Activated naive CD4-positive, alpha-beta T cell treated with anti-CD3 and anti-CD28 coated beads, Interleukin-2, amount 50 U/mL, for 24 hours (primary cell): ENCODE measurements around the gene EGR1.
"Not testable (repeated sequence)": the region's sequence is repeated elsewhere in the genome, so short reads cannot be mapped to it uniquely, and the experiment has no call there.

Source experiments
- H3K27ac Mint-ChIP-seq: one replicate; pipeline ENCODE4 v1.8.0; 2021; ENCODE audit warnings: mild to moderate bottlenecking, mixed read lengths
- H3K27me3 Mint-ChIP-seq: one replicate; pipeline ENCODE4 v1.8.0; 2021; ENCODE audit warnings: mixed read lengths
- H3K36me3 Mint-ChIP-seq: one replicate; pipeline ENCODE4 v1.8.0; 2021; ENCODE audit warnings: mixed read lengths
- H3K4me1 Mint-ChIP-seq: one replicate; pipeline ENCODE4 v1.8.0; 2021; ENCODE audit warnings: mixed read lengths
- H3K4me3 Mint-ChIP-seq: one replicate; pipeline ENCODE4 v1.8.0; 2021; ENCODE audit warnings: mild to moderate bottlenecking, mixed read lengths
- H3K9me3 Mint-ChIP-seq: one replicate; pipeline ENCODE4 v1.8.0; 2021; ENCODE audit warnings: mixed read lengths

EGR1 gene

DNA sequence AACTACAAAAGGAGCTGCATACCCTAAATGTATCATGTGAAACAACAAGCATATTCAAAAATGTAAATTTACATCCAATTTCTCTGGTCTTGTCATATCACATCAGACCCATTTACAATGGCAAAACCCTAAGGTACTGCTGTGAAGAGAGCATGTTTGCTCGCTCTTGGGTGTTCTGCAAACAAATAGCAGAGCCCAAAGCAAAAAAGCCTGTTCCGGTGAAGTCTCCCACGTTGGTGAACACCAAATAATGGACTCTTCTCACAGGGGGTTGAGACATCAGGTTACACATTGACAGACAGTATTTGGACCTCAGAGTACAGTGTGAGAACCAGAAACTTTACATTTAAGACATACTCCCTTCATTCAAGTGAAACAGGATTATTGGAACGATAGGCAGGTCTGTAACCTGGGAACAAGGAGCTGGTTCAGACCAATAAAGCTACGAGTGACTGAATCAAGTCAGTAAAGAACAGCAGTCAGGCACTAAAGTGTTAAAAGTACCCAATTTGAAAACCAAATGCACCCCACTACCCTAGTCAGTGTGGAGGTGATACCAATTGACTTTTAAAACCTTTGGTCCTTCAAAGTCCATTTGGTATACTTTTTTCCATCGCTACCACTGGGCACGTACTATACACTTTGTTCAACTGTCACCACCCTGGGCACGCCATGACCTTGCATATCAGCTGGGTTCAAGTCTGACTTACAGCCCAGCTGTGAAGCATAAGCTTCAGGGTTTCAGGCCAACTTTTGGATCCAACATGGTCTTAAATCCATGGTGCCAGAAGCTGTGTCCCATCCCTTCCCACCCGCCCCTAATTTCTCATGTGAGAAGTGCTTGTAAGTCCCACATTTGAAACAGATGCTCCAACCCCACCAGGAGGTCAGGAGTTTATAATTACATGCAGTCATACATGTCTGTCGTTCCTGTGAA lies 41.4 kb downstream of the EGR1 start:
- Mint-ChIP-seq H3K4me1 (peaks cover 6% of the 10 kb centered on the region), H3K27me3 (no peaks in the 10 kb centered on the region), H3K4me3 (no peak overlapping the region), H3K36me3 (peaks cover 9% of the 10 kb centered on the region), H3K27ac (no peak overlapping the region), H3K9me3 (no peaks in the 10 kb centered on the region)

GRCh38 chr5:138507485-138507884 lies 42.2 kb downstream of the EGR1 start:
- H3K36me3 Mint-ChIP-seq, H3K9me3 Mint-ChIP-seq, H3K4me1 Mint-ChIP-seq, H3K27me3 Mint-ChIP-seq, H3K27ac Mint-ChIP-seq, H3K4me3 Mint-ChIP-seq: not testable (repeated sequence)

DNA sequence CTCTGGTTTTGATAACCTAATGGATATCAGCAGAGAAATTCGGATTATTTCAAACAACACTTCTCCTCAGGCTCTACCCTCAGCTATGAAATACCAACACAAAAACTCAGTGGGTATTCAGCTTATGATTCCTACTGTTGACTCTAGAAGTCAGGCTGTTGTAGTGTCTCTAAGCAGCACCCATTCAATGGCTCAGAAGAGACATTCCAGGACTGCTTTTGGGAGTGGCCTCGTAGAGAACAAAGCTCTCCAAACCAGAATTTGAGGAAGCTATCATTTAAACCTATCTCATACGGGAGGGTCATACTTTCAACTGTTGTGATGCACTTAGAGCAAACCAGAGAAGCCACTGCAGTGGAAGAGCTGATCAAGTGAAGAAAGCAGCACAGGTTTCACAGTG lies 43.7 kb downstream of the EGR1 start:
- H3K4me3 Mint-ChIP-seq, result no peak overlapping the region
- no peaks in the 10 kb centered on the region for H3K27me3 Mint-ChIP-seq
- H3K27ac Mint-ChIP-seq, result no peak overlapping the region
- H3K4me1 Mint-ChIP-seq, result no peaks in the 10 kb centered on the region
- H3K36me3 Mint-ChIP-seq, result peaks cover 12% of the 10 kb centered on the region
- H3K9me3 Mint-ChIP-seq, result no peaks in the 10 kb centered on the region

GRCh38 chr5:138514021-138514420 lies 48.7 kb downstream of the EGR1 start:
- H3K4me1 Mint-ChIP-seq, result peaks cover 4% of the 10 kb centered on the region
- no peak overlapping the region for H3K27ac Mint-ChIP-seq
- H3K36me3 Mint-ChIP-seq, result peaks cover 12% of the 10 kb centered on the region
- no peak overlapping the region for H3K4me3 Mint-ChIP-seq
- no peaks in the 10 kb centered on the region for H3K27me3 Mint-ChIP-seq
- H3K9me3 Mint-ChIP-seq, result no peaks in the 10 kb centered on the region

DNA sequence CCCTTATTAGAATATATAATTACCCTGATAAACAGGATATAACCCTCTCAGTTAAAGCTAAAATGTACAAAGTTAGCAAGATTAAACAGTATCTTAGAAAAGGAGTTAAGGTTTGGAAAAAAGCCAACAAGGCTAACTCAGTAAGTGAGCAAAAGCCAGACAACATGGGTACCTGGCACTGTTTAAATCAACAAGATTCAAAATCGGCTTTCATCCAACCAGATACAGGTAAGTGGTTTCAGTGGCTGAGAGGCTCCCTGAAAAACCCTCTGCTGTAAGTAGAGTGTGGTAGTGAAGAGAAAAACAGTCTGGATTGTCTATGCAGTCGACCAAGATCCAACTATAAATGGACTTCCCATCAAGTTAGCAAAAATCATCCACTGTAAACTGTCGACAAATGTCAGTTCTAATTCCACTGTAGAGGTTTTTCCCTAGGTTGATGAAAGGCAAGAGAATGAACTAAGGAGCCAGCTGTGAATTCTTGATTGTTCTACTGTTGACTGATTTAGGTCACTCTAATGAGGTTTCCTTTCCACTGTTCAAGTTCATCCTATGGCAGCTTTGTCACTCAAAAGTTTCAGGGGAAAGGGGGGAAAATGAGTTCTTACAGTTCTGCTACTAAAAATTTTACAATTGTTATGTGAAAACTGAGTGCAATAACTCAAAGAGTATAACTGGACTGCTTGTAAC lies 50.4 kb downstream of the EGR1 start:
- Mint-ChIP-seq H3K9me3 (no peaks in the 10 kb centered on the region), H3K36me3 (peaks cover 9% of the 10 kb centered on the region), H3K4me1 (peaks cover 13% of the 10 kb centered on the region), H3K4me3 (no peak overlapping the region), H3K27me3 (no peaks in the 10 kb centered on the region), H3K27ac (no peak overlapping the region)

DNA sequence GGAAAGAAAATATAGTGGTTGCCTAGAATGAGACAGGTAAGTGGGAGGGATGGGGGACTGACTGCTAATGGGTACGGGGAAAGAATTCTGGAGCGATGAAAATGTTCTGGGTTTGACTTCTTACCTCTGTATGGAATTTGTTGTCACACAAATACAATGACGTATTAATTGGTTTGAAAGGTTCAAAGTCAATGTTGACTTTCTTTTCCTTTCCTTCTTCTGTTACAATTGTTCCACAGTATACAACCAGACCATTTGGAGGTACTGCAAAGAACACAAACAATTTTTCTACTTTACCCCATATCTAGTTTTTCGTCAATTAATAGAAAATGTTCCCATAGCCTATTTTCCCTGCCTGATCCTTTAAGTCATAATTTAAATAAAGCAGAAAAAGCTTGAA lies 52.2 kb downstream of the EGR1 start:
- H3K27me3 Mint-ChIP-seq, result no peaks in the 10 kb centered on the region
- no peaks in the 10 kb centered on the region for H3K9me3 Mint-ChIP-seq
- no peak overlapping the region for H3K27ac Mint-ChIP-seq
- H3K4me1 Mint-ChIP-seq, result peaks cover 25% of the 10 kb centered on the region
- H3K4me3 Mint-ChIP-seq, result no peak overlapping the region
- H3K36me3 Mint-ChIP-seq, result peaks cover 8% of the 10 kb centered on the region
